ENCODE measurements around the gene NAA16. TPM values are rescaled to one million over a fixed set of nuclear protein-coding genes. Genes with fewer than 3 reads are reported as not detected.

Gene NAA16
- total and polyA plus RNA-seq, 2 of the 4 experiments (the other 2 are of a cell fraction), result 6.6 to 8.8 TPM

DNA sequence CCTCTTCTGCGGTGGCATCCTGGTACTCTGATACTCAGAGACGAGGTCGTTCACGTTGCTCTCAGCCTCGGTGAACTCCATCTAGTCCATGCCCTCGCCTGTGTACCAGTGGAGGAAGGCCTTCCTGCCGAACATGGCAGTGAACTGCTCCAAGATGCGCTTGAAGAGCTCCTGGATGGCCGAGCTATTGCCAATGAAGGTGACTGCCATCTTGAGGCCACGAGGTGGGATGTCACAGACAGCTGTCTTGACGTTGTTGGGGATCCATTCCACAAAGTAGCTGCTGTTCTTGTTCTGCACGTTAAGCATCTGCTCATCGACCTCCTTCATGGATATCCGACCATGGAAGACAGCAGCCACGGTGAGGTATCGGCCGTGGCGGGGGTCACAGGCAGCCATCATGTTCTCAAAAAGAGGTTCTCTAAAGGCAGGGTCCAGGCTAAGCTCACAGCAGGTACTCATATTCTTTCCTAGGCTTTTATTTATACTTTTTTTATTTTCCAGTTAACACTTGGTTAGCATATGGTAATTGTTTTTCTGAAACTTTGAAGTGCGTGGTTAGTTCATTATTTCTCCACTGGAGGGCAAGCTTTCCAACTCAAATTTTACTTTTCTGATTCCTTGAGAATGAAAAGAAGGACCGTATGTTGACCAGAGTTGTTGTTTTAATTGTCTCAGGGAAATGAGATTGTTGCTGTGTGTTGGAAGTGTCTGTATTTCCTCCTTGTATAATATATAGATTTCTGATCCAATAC, 73.9 kb downstream of the NAA16 start:
- ATAC-seq (ENCODE audit: low read depth), result no peak
- peak overlapping the region; percentile 64; the same call in 1 of the 2 replicates for H2AK5ac ChIP-seq (ENCODE audit: low read depth, low read length)
- peaks cover 2% of the 10 kb centered on the region; the same call in 1 of the 2 replicates for H3K9me1 ChIP-seq (ENCODE audit: insufficient read depth, low read length)
- DNase-seq, result peak; percentile 15
- peak overlapping the region; percentile 41; the same call in 1 of the 2 replicates for H4K91ac ChIP-seq (ENCODE audit: insufficient read depth, low read depth, low read length)
- CTCF ChIA-PET, result interaction anchor here (0.8 to 1.0 kb wide), 2 partner anchors 8 to 728 kb away, joined by 3 to 4 read pairs; no protein-coding TSS in a partner anchor
- no peaks in the 10 kb centered on the region for H3K27me3 ChIP-seq (ENCODE audit: control insufficient read depth, insufficient read depth, low read length)
- in situ Hi-C loops (cut with MboI; ENCODE audit: low sequenced_read_pairs) (loop anchor here (10.0 kb wide), 2 partner anchors 270 to 730 kb away; no protein-coding TSS in a partner anchor), intact Hi-C loops (cut with micrococcal nuclease) (loop anchor here (1.0 kb wide), 1 partner anchor 267 kb away; no protein-coding TSS in a partner anchor), dilution Hi-C loops (cut with HindIII; ENCODE audit: low sequenced_read_pairs, unreplicated experiment) (no loop called here)
- H3K4me3 ChIP-seq (ENCODE audit: insufficient read depth, low read depth, low read length), result no peak overlapping the region
- no peak overlapping the region for H3K18ac ChIP-seq (ENCODE audit: low read depth, low read length)
- no peak overlapping the region for H2AK9ac ChIP-seq (replicated peaks; ENCODE audit: low read depth, low read length, poor library complexity)
- no peak overlapping the region for H3K27ac ChIP-seq (ENCODE audit: insufficient read depth, low read length)
- no peaks in the 10 kb centered on the region for H3K9me3 ChIP-seq (ENCODE audit: control insufficient read depth, insufficient read depth, low read length)
- no peak overlapping the region for H3K23ac ChIP-seq (ENCODE audit: low read depth, low read length)
- H3K4ac ChIP-seq (ENCODE audit: low read depth, low read length), result no peak overlapping the region
- no TSS peak for BruUV-seq (replicated peaks)
- H3K4me2 ChIP-seq (ENCODE audit: low read depth, low read length), result no peak overlapping the region
- H3K14ac ChIP-seq (replicated peaks; ENCODE audit: low read depth, low read length), result no peak overlapping the region
- H4K5ac ChIP-seq (ENCODE audit: low read depth, low read length), result no peak overlapping the region
- H2AFZ ChIP-seq (replicated peaks; ENCODE audit: low read length, poor library complexity), result no peak overlapping the region
- H3K4me1 ChIP-seq (ENCODE audit: control insufficient read depth, insufficient read depth, low read length), result peaks cover 3% of the 10 kb centered on the region; the same call in 1 of the 2 replicates
- H3K79me1 ChIP-seq (ENCODE audit: low read depth in 1 of 2, low read length in 2 of 2), result no peaks in the 10 kb centered on the region
- H3K9ac ChIP-seq (ENCODE audit: low read depth, low read length), result no peak overlapping the region
- H2BK120ac ChIP-seq (ENCODE audit: low read depth, low read length), result no peak overlapping the region
- H2BK15ac ChIP-seq (ENCODE audit: low read depth, low read length), result no peak overlapping the region; the same call in 2 of the 3 replicates
- no peak overlapping the region for H2BK20ac ChIP-seq (ENCODE audit: low read depth, low read length)
- H2BK5ac ChIP-seq (ENCODE audit: low read depth, low read length, poor library complexity, severe bottlenecking), result no peak overlapping the region
- H3K36me3 ChIP-seq (ENCODE audit: control insufficient read depth, insufficient read depth, low read length), result no peaks in the 10 kb centered on the region
- POLR2A ChIA-PET (ENCODE audit: unreplicated experiment), result no interaction called here
- TF ChIP-seq CTCF (conservative IDR thresholded peaks at IDR 0.05; ENCODE audit: low read depth, low read length) (peak; percentile 47), ELK1 (IDR thresholded peaks at IDR 0.05; ENCODE audit: borderline replicate concordance, low read depth, low read length) (no peak), USF2 (IDR thresholded peaks at IDR 0.05; ENCODE audit: low read depth, low read length) (no peak), RCOR1 (IDR thresholded peaks at IDR 0.05; ENCODE audit: insufficient replicate concordance, low read length) (no peak), SMC3 (IDR thresholded peaks at IDR 0.05; ENCODE audit: low read depth, low read length) (peak; percentile 44; the same call in 1 of the 2 replicates), RAD21 (IDR thresholded peaks at IDR 0.05; ENCODE audit: low read length) (peak; percentile 47; the same call in 1 of the 2 replicates)
- no peaks in the 10 kb centered on the region for H4K20me1 ChIP-seq (ENCODE audit: insufficient read depth, low read length)
- WGBS, 2 experiments (ENCODE audit: extremely low coverage in 2 of 2, insufficient read length in 1 of 2), result 93% methylated on average over 6 of the region's 20 CpGs; no CpG with 5 or more reads in 1 of the 2 experiments
- no peak overlapping the region for H4K8ac ChIP-seq (ENCODE audit: low read depth in 2 of 2, low read length in 2 of 2)
- H3K56ac ChIP-seq (ENCODE audit: extremely low read depth, insufficient read depth, low read length), result no peak overlapping the region

Measured in IMR-90 (cell line).